Brain microvascular endothelial cell (primary cell): ENCODE results near the gene RNU6-1.

Source experiments
- DNase-seq: peaks from one replicate; pipeline ENCODE4 v3.0.0-alpha.2; 2020
- H3K27ac ChIP-seq: fragments of 250-450 bp; sonication (Bioruptor Pico); 2 replicates; pipeline ENCODE4 v1.5.1; 2020; ENCODE audit warnings: mild to moderate bottlenecking, moderate library complexity
- H3K27me3 ChIP-seq: fragments of 250-450 bp; sonication (Bioruptor Pico); replicated peaks from 2 replicates; pipeline ENCODE4 v1.5.1; 2020; ENCODE audit warnings: mild to moderate bottlenecking
- H3K36me3 ChIP-seq: fragments of 250-450 bp; sonication (Bioruptor Pico); replicated peaks from 2 replicates; pipeline ENCODE4 v1.5.1; 2020; ENCODE audit warnings: mild to moderate bottlenecking
- H3K4me3 ChIP-seq: 2 replicates; pipeline ENCODE4 v1.5.1; 2011; ENCODE audit warnings: low read depth, mild to moderate bottlenecking, control low read depth, low read length, moderate library complexity
- in situ Hi-C: cut with HindIII; loops from 2 replicates; pipeline ENCODE4 v1.10.0; 2017; ENCODE audit warnings: low sequenced_read_pairs, low pct_ligation_motif_present
- TF ChIP-seq, protein P1 (sequence below): IDR thresholded peaks from 2 replicates; pipeline ENCODE4 v1.5.1; 2011; ENCODE audit warnings: low read depth, mild to moderate bottlenecking, moderate library complexity, low read length, control low read depth, inconsistent platforms; ENCODE audit errors: missing control alignments

The RNU6-1 gene

DNA sequence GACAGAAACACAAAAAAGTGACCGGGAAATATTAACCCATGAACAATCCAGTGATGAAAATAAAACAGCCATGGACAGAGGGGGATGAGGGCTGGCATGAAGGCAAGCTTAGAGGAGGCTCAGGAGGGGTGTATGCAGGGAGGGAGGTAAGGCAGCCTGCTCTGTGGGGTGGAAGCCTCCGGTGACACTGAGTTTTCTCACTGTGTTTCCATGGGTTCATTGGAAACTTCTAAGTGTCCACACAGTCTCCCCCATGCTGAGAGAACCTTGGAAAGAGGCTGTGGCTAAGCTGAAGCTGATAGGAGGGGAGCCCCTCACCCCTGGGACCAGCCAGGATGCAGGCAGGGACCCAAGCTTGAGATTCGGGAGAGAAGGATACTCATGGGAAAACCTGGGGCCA is 21.4 kb downstream of the RNU6-1 start:
- no peaks in the 10 kb centered on the region for H3K36me3 ChIP-seq
- no peak overlapping the region for H3K4me3 ChIP-seq
- H3K27me3 ChIP-seq = peaks cover 55% of the 10 kb centered on the region
- H3K27ac ChIP-seq = no peak overlapping the region
- TF ChIP-seq, protein P1, sequence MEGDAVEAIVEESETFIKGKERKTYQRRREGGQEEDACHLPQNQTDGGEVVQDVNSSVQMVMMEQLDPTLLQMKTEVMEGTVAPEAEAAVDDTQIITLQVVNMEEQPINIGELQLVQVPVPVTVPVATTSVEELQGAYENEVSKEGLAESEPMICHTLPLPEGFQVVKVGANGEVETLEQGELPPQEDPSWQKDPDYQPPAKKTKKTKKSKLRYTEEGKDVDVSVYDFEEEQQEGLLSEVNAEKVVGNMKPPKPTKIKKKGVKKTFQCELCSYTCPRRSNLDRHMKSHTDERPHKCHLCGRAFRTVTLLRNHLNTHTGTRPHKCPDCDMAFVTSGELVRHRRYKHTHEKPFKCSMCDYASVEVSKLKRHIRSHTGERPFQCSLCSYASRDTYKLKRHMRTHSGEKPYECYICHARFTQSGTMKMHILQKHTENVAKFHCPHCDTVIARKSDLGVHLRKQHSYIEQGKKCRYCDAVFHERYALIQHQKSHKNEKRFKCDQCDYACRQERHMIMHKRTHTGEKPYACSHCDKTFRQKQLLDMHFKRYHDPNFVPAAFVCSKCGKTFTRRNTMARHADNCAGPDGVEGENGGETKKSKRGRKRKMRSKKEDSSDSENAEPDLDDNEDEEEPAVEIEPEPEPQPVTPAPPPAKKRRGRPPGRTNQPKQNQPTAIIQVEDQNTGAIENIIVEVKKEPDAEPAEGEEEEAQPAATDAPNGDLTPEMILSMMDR = no peak
- in situ Hi-C loops = loop anchor here (25.0 kb wide), 1 partner anchor 356 kb away; no protein-coding TSS in a partner anchor
- DNase-seq = no peak

DNA sequence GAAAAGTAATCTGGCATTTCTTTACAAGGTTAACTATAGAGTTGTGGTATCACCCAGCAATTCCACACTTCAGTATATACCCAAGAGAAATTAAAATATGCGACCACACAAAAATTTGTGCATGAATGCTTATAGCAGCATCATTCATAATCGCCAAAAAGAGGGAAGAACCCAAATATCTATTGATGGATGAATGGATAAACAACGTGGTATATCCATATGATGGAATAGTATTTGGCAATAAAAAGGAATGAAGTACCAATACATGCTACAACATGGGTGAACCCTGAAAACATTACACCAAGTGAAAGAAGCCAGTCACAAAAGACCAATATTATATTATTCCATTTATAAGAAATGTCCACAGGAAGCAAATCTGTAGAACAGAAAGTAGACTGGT is 23.2 kb downstream of the RNU6-1 start:
- Histone ChIP-seq H3K36me3 (no peaks in the 10 kb centered on the region), H3K4me3 (no peak overlapping the region), H3K27me3 (peaks cover 37% of the 10 kb centered on the region), H3K27ac (no peak overlapping the region)
- in situ Hi-C loops = loop anchor here (25.0 kb wide), 1 partner anchor 354 kb away; no protein-coding TSS in a partner anchor
- DNase-seq = no peak
- TF ChIP-seq, protein P1 = no peak

DNA sequence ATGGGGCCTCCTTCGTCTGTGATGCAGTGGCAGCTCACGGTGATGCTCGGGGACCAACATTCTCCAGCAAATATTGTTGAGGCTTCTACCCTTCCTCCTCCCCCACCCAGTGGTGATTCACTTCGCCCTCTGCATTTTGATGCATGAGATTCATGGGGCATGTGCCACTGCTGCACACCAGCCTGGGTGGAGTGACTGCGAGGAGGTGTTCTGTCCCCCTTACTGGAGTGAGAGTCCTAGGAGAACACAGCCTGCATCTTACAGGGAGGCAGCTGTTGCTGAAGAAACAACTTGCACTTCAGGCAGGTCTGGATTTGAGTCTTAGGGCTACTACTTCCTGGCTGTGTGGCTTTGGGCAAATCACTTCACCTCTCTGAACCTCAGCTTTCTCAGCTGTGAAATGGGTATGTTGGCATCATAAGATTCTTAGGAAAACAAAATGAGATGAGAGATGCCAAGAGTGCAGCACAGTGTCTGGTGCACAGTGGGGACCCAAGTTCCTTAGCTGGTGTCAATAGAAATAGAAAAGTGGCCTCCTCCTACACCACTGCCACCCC is 24.7 kb downstream of the RNU6-1 start:
- TF ChIP-seq, protein P1 = no peak
- H3K27me3 ChIP-seq = peaks cover 21% of the 10 kb centered on the region
- no peak overlapping the region for H3K27ac ChIP-seq
- DNase-seq = no peak
- H3K36me3 ChIP-seq = no peaks in the 10 kb centered on the region
- no peak overlapping the region for H3K4me3 ChIP-seq
- in situ Hi-C loops = loop anchor here (25.0 kb wide), 1 partner anchor 353 kb away; no protein-coding TSS in a partner anchor

DNA sequence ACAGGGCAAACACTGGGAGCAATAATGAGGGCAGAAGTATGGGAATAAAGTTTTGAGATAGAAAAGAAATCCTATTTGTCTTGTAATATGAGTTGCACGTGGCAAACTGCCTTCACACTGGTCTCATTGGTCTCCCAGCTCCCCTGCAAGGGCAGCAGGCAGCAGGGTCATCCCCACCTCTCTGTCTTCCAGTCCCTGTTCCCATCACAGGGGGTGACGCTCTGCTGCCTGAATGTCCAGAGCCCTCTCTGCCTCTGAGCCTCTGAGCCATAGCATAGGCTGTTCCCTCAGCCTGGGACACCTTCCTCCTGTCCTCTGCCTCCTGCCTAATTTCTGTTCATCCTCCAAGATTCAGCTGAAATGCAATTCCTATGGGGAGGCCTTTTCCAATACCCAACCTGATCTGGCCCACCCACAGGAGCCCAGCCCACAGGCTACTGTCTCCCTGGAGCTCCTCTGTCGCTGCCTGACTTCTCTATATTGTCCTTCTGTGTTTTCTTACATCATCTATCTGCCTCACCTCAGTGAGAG is 26.7 kb downstream of the RNU6-1 start:
- TF ChIP-seq, protein P1 = no peak
- H3K27me3 ChIP-seq = peaks cover 4% of the 10 kb centered on the region
- DNase-seq = no peak
- in situ Hi-C loops = loop anchor here (25.0 kb wide), 1 partner anchor 351 kb away; no protein-coding TSS in a partner anchor
- H3K4me3 ChIP-seq = no peak overlapping the region
- H3K36me3 ChIP-seq = no peaks in the 10 kb centered on the region
- H3K27ac ChIP-seq = no peak overlapping the region

DNA sequence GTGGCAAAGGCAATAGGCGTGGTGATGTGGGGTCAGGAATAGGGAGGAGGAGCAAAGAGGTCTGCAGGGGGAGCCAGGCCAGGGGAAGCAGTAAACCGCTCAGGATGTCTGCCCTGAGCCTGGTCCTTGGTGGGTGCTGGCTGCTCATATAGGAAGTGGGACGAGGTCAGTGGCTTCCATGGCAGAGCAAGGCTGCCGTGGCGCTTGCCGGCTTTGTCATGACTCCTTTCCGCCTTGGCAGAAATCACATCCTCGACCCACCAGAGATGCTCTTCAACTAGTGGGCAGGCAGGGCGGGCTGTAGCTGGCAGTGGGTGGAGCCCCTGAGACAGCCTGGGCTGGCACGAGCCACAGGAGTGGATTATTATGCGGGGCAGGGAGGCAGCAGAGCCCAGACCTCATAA is 27.6 kb downstream of the RNU6-1 start:
- Histone ChIP-seq H3K4me3 (no peak overlapping the region), H3K27me3 (no peaks in the 10 kb centered on the region), H3K36me3 (no peaks in the 10 kb centered on the region), H3K27ac (no peak overlapping the region)
- in situ Hi-C loops = loop anchor here (25.0 kb wide), 1 partner anchor 350 kb away; no protein-coding TSS in a partner anchor
- DNase-seq = no peak
- TF ChIP-seq, protein P1 = no peak

DNA sequence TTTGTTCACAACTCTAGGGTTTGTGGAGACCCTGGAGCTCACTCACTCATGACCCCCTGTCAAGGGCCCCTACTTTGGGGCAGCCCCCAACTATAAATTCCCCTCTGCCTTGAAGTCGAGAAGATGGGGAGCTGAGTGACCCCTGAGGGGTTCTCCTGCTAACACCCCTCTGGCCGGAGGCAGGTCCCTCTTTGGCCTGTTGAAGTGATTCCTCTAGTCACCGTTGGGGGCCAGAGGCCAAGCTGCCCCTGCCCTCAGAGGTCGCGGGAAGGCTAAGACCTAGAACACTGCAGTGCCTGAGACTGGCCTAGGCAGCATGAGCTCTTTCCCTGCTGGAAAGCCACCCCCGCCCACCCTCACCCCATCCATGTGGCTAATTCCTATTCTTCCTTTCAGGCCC is 30.0 kb downstream of the RNU6-1 start:
- no peak overlapping the region for H3K4me3 ChIP-seq
- DNase-seq = no peak
- TF ChIP-seq, protein P1 = no peak
- H3K27me3 ChIP-seq = no peaks in the 10 kb centered on the region
- H3K27ac ChIP-seq = no peak overlapping the region
- no peaks in the 10 kb centered on the region for H3K36me3 ChIP-seq
- in situ Hi-C loops = loop anchor here (25.0 kb wide), 1 partner anchor 348 kb away; no protein-coding TSS in a partner anchor
